Fibroblast of pulmonary artery (primary cell): Measurements from ENCODE around the gene MAP3K21.

ENCODE experiments used
- DNase-seq: peaks from one replicate; pipeline ENCODE4 v3.0.0-alpha.2; 2010; ENCODE audit warnings: low read depth
- H3K4me3 ChIP-seq: replicated peaks from 2 replicates; pipeline ENCODE4 v1.5.1; 2011; ENCODE audit warnings: low read depth, mild to moderate bottlenecking, control low read depth, low read length, moderate library complexity
- CTCF ChIP-seq: IDR thresholded peaks from 2 replicates; pipeline ENCODE4 v1.5.1; 2011; ENCODE audit warnings: mild to moderate bottlenecking, control low read depth, low read length, inconsistent platforms; ENCODE audit errors: missing control alignments

Gene MAP3K21

GRCh38 chr1:233300326-233300725 is 27.2 kb upstream of the MAP3K21 start:
- DNase-seq = no peak
- no peak for TF ChIP-seq CTCF
- no peak overlapping the region for H3K4me3 ChIP-seq

GRCh38 chr1:233304489-233305102 is 22.9 kb upstream of the MAP3K21 start:
- H3K4me3 ChIP-seq = no peak overlapping the region
- peak; percentile 51 for DNase-seq
- TF ChIP-seq CTCF = peak; percentile 81

GRCh38 chr1:233313434-233314155 is 13.9 kb upstream of the MAP3K21 start:
- DNase-seq = no peak
- H3K4me3 ChIP-seq = no peak overlapping the region
- TF ChIP-seq CTCF = no peak

- no peak for TF ChIP-seq CTCF
- no peak for DNase-seq
These were observed 11.7 kb upstream of the MAP3K21 start for GRCh38 chr1:233315718-233316301.

GRCh38 chr1:233316473-233316872 is 11.1 kb upstream of the MAP3K21 start:
- TF ChIP-seq CTCF = no peak
- no peak for DNase-seq
- no peak overlapping the region for H3K4me3 ChIP-seq

More at GRCh38 chr1:233315718-233316301, 11.7 kb upstream of the MAP3K21 start:
- H3K4me3 ChIP-seq = no peak overlapping the region

- no peak for TF ChIP-seq CTCF
- no peak for DNase-seq
These were observed 8.3 kb upstream of the MAP3K21 start for GRCh38 chr1:233319272-233319671.

GRCh38 chr1:233320023-233320422 is 7.5 kb upstream of the MAP3K21 start:
- DNase-seq = no peak
- no peak for TF ChIP-seq CTCF

More at GRCh38 chr1:233319272-233319671, 8.3 kb upstream of the MAP3K21 start:
- no peak overlapping the region for H3K4me3 ChIP-seq

More at GRCh38 chr1:233320023-233320422, 7.5 kb upstream of the MAP3K21 start:
- H3K4me3 ChIP-seq = no peak overlapping the region
